HG03521 (cell line): Measurements from ENCODE around the gene KYNU.

Experiments
- ATAC-seq: cut with Tn5 transposase; IDR thresholded peaks from one replicate; pipeline ENCODE4 v1.9.1; 2021; ENCODE audit warnings: mild to moderate bottlenecking, moderate library complexity; ENCODE audit not compliant: unreplicated experiment

Gene KYNU

GRCh38 chr2:142954493-142954892 lies 77.0 kb downstream of the KYNU start:
- no peak for ATAC-seq

- ATAC-seq, result no peak
These were observed 79.7 kb downstream of the KYNU start for GRCh38 chr2:142957144-142957543.

GRCh38 chr2:142961202-142961601 lies 83.7 kb downstream of the KYNU start:
- ATAC-seq, result no peak

GRCh38 chr2:142965443-142965842 lies 88.0 kb downstream of the KYNU start:
- ATAC-seq, result no peak

- ATAC-seq, result no peak
These were observed 88.8 kb downstream of the KYNU start for GRCh38 chr2:142966284-142966683.

GRCh38 chr2:142967060-142967459 lies 89.6 kb downstream of the KYNU start:
- no peak for ATAC-seq

- ATAC-seq, result no peak
These were observed 95.8 kb downstream of the KYNU start for GRCh38 chr2:142973160-142973821.

- no peak for ATAC-seq
These were observed 96.4 kb downstream of the KYNU start for GRCh38 chr2:142973822-142974207.

- no peak for ATAC-seq
These were observed 97.0 kb downstream of the KYNU start for GRCh38 chr2:142974288-142975024.

- ATAC-seq, result no peak
These were observed 97.8 kb downstream of the KYNU start for GRCh38 chr2:142975239-142975638.

GRCh38 chr2:142980246-142981068 lies 103.0 kb downstream of the KYNU start:
- no peak for ATAC-seq

GRCh38 chr2:142981069-142981378 lies 103.6 kb downstream of the KYNU start:
- ATAC-seq, result no peak

GRCh38 chr2:142981756-142982155 lies 104.3 kb downstream of the KYNU start:
- no peak for ATAC-seq

GRCh38 chr2:142983174-142983573 lies 105.7 kb downstream of the KYNU start:
- ATAC-seq, result peak; percentile 76

- no peak for ATAC-seq
These were observed 107.2 kb downstream of the KYNU start for GRCh38 chr2:142984657-142985056.

- ATAC-seq, result no peak
These were observed 109.6 kb downstream of the KYNU start for GRCh38 chr2:142987044-142987443.

- peak; percentile 65 for ATAC-seq
These were observed 112.1 kb downstream of the KYNU start for GRCh38 chr2:142989273-142990204.

GRCh38 chr2:142991295-142991694 lies 113.8 kb downstream of the KYNU start:
- no peak for ATAC-seq

- ATAC-seq, result no peak
These were observed 115.4 kb downstream of the KYNU start for GRCh38 chr2:142992840-142993239.

- no peak for ATAC-seq
These were observed 116.3 kb downstream of the KYNU start for GRCh38 chr2:142993771-142994170.

GRCh38 chr2:142994665-142995064 lies 117.2 kb downstream of the KYNU start:
- ATAC-seq, result no peak
